NCI-H345 treated with DMSO at 0.1 percent for 48 hours (cell line): Measurements from ENCODE around the gene MACROD2.
"Not testable (repeated sequence)": the region's sequence is repeated elsewhere in the genome, so short reads cannot be mapped to it uniquely, and the experiment has no call there.

Source experiments
- DNase-seq: peaks from one replicate; lab custom pipeline; 2025; ENCODE audit not compliant: unreplicated experiment; lab: John Stamatoyannopoulos, UW

The MACROD2 gene

DNA sequence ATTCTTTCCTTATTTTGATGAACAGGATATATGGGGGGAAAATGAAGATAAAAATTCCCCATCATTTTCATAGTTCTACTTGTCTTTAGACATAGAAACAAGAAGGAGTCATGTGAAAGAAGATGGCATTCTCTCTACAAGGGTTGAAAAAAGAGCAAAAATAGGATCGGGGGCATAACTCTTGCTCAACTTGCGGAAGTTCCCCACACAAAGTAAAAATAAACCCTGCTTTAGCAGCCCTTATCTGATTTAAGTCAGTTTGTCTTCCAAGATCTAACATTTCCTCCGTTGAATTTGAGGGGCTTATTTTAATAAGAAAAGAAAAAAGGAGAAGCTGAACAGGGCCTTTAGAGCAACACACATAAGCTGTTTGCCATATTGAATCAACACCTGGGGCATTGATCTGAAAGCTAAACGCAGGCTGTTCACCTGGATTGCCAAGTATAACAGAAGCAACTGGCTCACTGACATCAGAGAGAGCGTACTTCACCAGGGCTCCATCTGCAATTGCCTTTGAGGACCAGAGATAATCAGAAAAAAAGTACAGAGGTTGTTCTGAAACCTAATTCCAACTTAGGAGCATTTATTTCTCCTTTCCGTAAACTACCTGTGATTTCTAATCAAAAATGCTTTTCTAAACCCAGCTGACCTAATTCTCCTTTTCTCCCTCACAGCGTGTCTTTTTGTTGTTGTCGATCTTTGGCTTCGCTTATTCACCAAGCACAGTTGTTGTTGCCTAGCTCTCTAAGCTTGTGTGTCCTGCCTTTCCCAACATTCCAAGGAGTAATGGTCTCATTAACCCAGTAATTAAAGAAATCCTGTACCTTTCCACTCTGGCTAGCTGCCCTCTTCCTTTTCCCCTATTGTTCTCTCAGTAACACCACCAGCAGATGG lies 2010.0 kb downstream of the MACROD2 start:
- no peak for DNase-seq

GRCh38 chr20:16005915-16006493 lies 2010.7 kb downstream of the MACROD2 start:
- DNase-seq: no peak

DNA sequence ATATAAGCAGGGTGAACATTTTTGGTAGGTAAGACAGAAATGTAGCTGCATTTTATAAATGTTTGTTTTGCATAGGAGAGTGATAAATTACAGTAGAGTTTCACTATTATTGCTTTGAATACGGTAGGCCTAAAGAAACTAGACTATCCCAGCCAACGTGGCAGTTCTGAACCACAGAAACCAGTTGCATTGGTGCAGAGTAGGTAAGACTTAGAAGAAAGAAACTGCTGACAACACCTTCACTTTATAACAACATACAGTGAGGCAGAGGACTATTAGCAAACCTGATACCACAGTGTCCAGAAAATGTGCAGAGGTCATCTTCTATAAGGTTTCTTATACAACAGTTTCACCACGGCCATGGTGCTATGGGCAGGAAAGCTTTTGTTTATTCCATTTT lies 2011.8 kb downstream of the MACROD2 start:
- no peak for DNase-seq

DNA sequence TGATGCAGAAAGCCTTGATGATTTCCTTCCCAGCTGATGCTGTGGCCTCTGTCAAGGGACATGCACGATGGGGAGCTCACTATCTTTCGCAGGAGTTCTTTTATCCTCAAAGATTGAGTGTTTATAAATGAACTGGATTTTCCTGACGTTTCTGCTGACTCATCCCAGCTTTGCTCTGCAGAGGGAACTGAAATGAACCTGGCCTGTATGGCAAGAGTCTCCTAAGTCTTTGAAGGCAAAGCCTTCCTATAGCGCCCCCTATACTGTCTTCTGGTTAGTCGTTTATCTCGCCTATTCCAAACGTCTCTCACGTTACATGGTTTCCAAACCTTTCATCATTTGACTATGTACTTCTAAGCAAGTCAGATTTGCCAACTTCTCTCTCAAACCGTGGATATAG lies 2012.6 kb downstream of the MACROD2 start:
- no peak for DNase-seq

GRCh38 chr20:16011056-16011455 lies 2015.7 kb downstream of the MACROD2 start:
- no peak for DNase-seq

DNA sequence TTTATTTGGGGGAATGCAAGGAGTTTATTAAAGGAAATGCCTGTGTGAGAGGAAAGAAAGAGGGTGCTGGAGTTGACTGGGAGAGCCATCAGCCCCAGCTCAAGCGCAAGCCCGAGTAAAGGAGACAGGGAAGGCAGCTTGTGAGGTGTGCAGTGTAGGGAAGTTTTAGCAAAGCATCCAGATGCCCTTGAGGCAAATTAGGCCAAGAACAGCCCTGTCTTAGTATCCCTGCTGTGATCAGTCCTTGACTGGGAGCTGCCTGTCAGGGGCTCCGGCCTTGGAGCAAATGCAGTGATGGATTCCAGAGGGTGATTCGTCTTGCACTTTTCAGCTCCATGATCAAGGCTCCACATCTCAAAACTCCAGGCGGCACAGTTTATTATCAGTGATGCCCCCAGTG lies 2016.2 kb downstream of the MACROD2 start:
- DNase-seq: no peak

DNA sequence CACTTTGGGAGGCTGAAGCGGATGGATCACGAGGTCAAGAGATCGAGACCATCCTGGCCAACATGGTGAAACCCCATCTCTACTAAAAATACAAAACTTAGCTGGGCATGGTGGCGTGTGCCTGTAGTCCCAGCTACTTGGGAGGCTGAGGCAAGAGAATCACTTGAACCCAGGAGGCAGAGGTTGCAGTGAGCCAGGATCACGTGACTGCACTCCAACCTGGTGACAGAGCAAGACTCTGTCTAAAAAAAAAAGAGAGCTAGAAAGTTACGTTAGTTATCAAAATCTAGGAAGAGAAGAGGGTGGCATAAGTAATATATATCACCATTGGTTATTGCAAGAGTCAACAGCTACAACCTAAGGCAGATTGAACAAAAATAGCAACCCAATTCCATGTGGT lies 2017.6 kb downstream of the MACROD2 start:
- DNase-seq: not testable (repeated sequence)

DNA sequence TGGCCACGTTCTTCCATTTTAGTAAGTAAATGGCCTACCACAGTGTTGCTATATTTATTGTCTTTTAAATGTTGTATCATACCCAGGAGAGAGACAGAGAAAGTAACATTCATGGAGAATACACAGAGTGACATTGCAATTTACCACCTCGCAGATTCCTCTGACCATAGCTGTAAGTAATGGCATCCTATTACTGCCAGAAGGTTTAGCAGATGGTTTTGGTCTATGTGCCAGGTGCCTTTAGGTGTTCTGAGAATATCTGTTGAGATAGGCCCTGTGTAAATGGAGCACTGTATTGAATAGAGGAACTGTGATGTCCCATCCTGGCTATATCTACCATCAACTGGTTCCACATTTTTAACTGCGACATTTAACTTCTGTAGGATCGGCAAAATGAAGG lies 2018.3 kb downstream of the MACROD2 start:
- DNase-seq: no peak

- DNase-seq: no peak
These were observed 2019.1 kb downstream of the MACROD2 start for GRCh38 chr20:16014436-16014835.

GRCh38 chr20:16017656-16018055 lies 2022.3 kb downstream of the MACROD2 start:
- no peak for DNase-seq

GRCh38 chr20:16018881-16019280 lies 2023.6 kb downstream of the MACROD2 start:
- DNase-seq: no peak

GRCh38 chr20:16020971-16021370 lies 2025.7 kb downstream of the MACROD2 start:
- no peak for DNase-seq

GRCh38 chr20:16025084-16025483 lies 2029.8 kb downstream of the MACROD2 start:
- no peak for DNase-seq

DNA sequence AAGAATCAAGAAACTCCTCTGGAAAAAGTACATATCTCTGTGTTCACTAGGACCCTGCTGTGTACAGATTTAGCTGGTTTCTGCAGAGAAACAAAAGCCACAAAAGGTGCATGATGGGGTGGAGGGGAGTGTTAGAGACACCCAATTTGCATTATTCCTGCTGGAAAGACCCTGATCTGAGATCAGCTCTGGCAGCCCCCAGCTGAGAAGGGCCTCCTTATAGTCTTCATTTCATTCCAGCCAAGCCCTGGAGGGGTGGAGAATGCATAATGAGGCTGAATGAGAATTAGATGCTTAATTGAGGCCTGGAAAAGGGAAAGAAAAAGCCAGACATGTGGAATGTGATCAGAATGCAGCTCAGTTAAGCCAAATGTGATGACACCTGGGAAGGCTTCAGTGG lies 2032.4 kb downstream of the MACROD2 start:
- no peak for DNase-seq

DNA sequence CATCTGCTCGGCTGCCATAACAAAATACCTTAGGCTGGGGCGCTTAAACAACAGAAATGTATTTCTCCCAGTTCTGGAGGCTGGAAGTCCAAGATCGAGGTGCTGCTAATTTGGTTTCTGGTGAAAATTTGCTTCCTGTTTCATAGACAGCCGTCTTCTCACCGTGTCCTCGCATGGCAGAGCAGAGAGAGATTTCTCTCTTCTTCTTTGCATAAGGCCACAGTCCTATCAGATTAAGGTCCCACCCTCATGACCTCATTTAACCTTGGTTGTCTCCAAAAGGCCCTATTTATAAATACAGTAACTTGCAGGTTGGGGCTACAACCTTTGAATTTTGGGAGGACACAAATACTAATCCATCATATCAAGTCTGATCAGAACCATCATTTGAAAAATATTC lies 2033.6 kb downstream of the MACROD2 start:
- no peak for DNase-seq

DNA sequence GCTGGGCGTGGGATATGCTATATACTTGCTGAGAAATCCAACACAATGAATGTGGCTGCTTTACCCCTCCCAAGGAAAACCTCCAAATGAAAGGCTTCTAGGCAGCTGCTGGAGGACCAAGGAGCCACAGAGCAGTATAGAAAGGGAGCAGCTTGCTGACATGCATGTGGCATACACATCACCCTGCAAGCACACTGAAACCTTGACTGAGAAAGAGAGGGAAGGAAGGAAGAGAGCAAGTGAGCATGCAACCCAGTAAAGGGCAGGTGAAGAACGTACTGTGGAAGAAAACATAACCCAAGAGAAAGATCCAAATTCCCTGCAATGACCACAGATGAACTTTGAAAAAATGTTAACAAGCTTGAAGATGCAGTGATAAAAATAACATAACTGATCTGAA lies 2034.9 kb downstream of the MACROD2 start:
- DNase-seq: no peak

GRCh38 chr20:16035576-16035975 lies 2040.3 kb downstream of the MACROD2 start:
- no peak for DNase-seq

DNA sequence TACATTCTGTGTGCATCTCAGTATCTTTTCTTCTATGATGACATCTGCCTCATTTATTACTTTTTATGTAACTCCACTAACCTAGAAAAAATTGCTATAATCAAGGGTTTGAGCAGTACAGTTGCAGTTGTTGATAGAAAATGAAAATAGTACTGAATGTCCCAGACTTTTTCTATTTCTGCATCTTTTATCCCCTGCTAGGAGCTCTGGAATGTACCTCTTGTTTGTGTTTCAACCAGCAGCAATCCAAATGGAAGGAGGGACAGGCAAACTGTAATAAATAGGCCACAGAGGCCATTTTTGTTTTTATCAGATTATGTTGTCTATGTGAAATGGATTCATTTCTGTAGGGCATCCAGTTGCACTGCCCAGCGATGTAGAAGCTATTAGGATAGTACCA lies 2041.0 kb downstream of the MACROD2 start:
- DNase-seq: no peak

DNA sequence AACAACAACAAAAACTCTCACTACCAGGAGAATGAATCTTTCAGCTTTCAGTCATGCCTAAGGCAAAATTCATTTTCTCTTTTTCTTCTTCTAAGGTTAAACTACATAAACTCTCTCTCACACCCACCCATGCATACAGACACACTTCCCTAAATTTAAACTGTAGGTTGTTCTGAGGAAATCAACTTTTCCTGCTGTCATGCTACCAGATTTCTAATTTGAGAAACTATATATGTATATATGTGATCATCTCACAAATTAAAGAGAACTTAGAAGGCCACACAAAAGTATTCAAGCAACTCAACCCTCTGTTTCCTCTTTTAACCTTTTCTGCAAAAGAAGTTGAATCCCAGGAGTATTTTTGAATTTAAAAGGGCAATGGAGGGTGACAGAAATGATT lies 2045.4 kb downstream of the MACROD2 start:
- no peak for DNase-seq

DNA sequence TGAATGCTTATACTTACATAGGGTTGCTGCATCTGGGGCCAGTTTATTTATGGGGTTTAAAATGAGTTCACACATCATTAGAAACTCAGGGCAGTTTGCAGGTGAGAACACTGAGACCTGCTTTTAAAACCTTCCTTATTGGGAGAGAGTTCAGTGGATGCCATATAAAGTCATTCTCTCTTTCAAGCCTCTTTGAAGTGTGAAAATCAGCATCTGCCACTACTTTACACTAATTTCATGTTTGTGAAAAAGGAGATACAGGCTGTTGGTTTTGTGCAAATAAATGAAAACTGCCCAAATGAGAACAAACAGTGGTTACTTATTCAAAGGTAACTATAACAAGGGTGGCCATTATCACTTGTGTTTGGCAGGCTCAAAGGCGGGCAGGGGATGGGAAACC lies 2047.4 kb downstream of the MACROD2 start:
- DNase-seq: no peak

- no peak for DNase-seq
These were observed 2048.6 kb downstream of the MACROD2 start for GRCh38 chr20:16043931-16044330.

DNA sequence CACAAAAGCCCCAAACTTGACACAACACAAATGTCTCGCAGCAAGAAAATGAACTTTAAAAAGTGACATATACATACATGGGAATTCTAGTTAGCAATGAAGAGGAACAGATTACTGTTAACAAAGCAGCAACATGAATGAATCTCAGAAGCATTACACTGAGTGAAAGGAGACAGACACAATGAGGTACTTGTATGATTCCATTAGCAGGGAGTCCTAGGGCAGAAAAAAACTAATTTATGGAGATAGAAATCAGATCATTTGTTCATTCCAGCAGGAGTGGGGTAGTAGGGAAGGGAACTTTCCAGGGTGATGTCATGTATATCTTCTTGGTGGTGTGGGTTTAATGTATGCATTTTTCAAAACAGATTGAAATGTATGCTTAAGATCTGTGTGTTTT lies 2053.6 kb downstream of the MACROD2 start:
- DNase-seq: no peak
